Ishikawa (cell line): ENCODE results near the gene FAM111B.

Source experiments
- CEBPB ChIP-seq: IDR thresholded peaks from 2 replicates; pipeline ENCODE4 v1.6.1; 2012
- CREB1 ChIP-seq: IDR thresholded peaks from 2 replicates; pipeline ENCODE4 v1.6.1; 2012; ENCODE audit warnings: low read depth
- EGR1 ChIP-seq: IDR thresholded peaks from 2 replicates; pipeline ENCODE4 v1.6.1; 2012
- EP300 ChIP-seq: IDR thresholded peaks from 2 replicates; pipeline ENCODE4 v1.6.1; 2012; ENCODE audit warnings: borderline replicate concordance
- FOXM1 ChIP-seq: IDR thresholded peaks from 2 replicates; pipeline ENCODE4 v1.6.1; 2012; ENCODE audit warnings: low read depth, borderline replicate concordance
- MAX ChIP-seq: IDR thresholded peaks from 2 replicates; pipeline ENCODE4 v1.6.1; 2012
- NFIC ChIP-seq: IDR thresholded peaks from 2 replicates; pipeline ENCODE4 v1.6.1; 2012
- RAD21 ChIP-seq: IDR thresholded peaks from 2 replicates; pipeline ENCODE4 v1.6.1; 2012; ENCODE audit warnings: low read depth
- REST ChIP-seq: IDR thresholded peaks from 2 replicates; pipeline ENCODE4 v1.6.1; 2012; ENCODE audit warnings: low read depth, mild to moderate bottlenecking
- TAF1 ChIP-seq: IDR thresholded peaks from 2 replicates; pipeline ENCODE4 v1.6.1; 2012; ENCODE audit warnings: low read depth, mild to moderate bottlenecking
- TCF12 ChIP-seq: IDR thresholded peaks from 2 replicates; pipeline ENCODE4 v1.6.1; 2012; ENCODE audit warnings: low read depth
- TEAD4 ChIP-seq: IDR thresholded peaks from 2 replicates; pipeline ENCODE4 v1.6.1; 2012
- USF1 ChIP-seq: IDR thresholded peaks from 2 replicates; pipeline ENCODE4 v1.6.1; 2012
- YY1 ChIP-seq: IDR thresholded peaks from 2 replicates; pipeline ENCODE4 v1.6.1; 2012; ENCODE audit warnings: low read depth
- ZBTB7A ChIP-seq: IDR thresholded peaks from 2 replicates; pipeline ENCODE4 v1.6.1; 2012; ENCODE audit warnings: low read depth

The FAM111B gene

GRCh38 chr11:59114344-59114743, 7.3 kb downstream of the FAM111B start:
- TF ChIP-seq YY1 = no peak
- no peak for TF ChIP-seq EGR1
- TF ChIP-seq ZBTB7A = no peak
- TF ChIP-seq EP300 = no peak
- no peak for TF ChIP-seq RAD21
- TF ChIP-seq REST = no peak
- TF ChIP-seq NFIC = no peak
- no peak for TF ChIP-seq TAF1
- TF ChIP-seq CREB1 = no peak
- no peak for TF ChIP-seq MAX
- TF ChIP-seq CEBPB = no peak
- no peak for TF ChIP-seq TEAD4
- TF ChIP-seq USF1 = no peak
- no peak for TF ChIP-seq TCF12
- no peak for TF ChIP-seq FOXM1

- no peak for TF ChIP-seq REST
- no peak for TF ChIP-seq TAF1
- no peak for TF ChIP-seq TCF12
- no peak for TF ChIP-seq EGR1
Measured at GRCh38 chr11:59115553-59115952, 8.5 kb downstream of the FAM111B start.

GRCh38 chr11:59117774-59118173, 10.7 kb downstream of the FAM111B start:
- TF ChIP-seq RAD21 (no peak), CREB1 (no peak), FOXM1 (no peak), TEAD4 (no peak), NFIC (no peak), EP300 (no peak), CEBPB (no peak)

- TF ChIP-seq CREB1 = no peak
- TF ChIP-seq YY1 = no peak
- no peak for TF ChIP-seq REST
- TF ChIP-seq NFIC = no peak
- TF ChIP-seq CEBPB = no peak
- TF ChIP-seq ZBTB7A = no peak
- TF ChIP-seq USF1 = no peak
- no peak for TF ChIP-seq TEAD4
- no peak for TF ChIP-seq MAX
- TF ChIP-seq RAD21 = no peak
- TF ChIP-seq TCF12 = no peak
- TF ChIP-seq FOXM1 = no peak
- TF ChIP-seq EGR1 = no peak
- no peak for TF ChIP-seq EP300
- no peak for TF ChIP-seq TAF1
Measured at GRCh38 chr11:59119826-59120225, 12.8 kb downstream of the FAM111B start.

GRCh38 chr11:59135648-59136461, 28.8 kb downstream of the FAM111B start:
- TF ChIP-seq RAD21 (peak; percentile 88), CREB1 (no peak), TAF1 (no peak), MAX (peak; percentile 23; the same call in 1 of the 2 replicates)
